Measurements from ENCODE around the gene NUDCD2.
A peak's percentile ranks its signal among the peaks of the same experiment; 100 is the strongest.

Gene NUDCD2

GRCh38 chr5:163459819-163460561 is at the start of gene NUDCD2:
TSS of gene NUDCD2 (minus strand) at chr5:163460102. CDS start at chr5:163460050, 52 bp downstream.
- peak; percentile 97 for DNase-seq (ENCODE audit: low read depth)
- TF ChIP-seq CTCF (conservative IDR thresholded peaks at IDR 0.05; ENCODE audit: low read depth, low read length), result peak; percentile 19
- H3K4me3 ChIP-seq (ENCODE audit: low read length), result peak within 1 kb of the TSS; percentile 72

- peak; percentile 59 for DNase-seq (ENCODE audit: low read depth)
- no peak for TF ChIP-seq CTCF (conservative IDR thresholded peaks at IDR 0.05; ENCODE audit: low read depth, low read length)
- peak overlapping the region; percentile 17 for H3K4me3 ChIP-seq (ENCODE audit: low read length)
Observed at GRCh38 chr5:163509291-163509951, 49.5 kb upstream of the NUDCD2 start.

- no peak for TF ChIP-seq CTCF (conservative IDR thresholded peaks at IDR 0.05; ENCODE audit: low read depth, low read length)
- H3K4me3 ChIP-seq (ENCODE audit: low read length), result peak overlapping the region; percentile 17
- DNase-seq (ENCODE audit: low read depth), result no peak
Observed at GRCh38 chr5:163508753-163509152, 48.9 kb upstream of the NUDCD2 start.

GRCh38 chr5:163506726-163507125 is 46.8 kb upstream of the NUDCD2 start:
- TF ChIP-seq CTCF (conservative IDR thresholded peaks at IDR 0.05; ENCODE audit: low read depth, low read length), result no peak
- DNase-seq (ENCODE audit: low read depth), result no peak
- peak overlapping the region; percentile 93 for H3K4me3 ChIP-seq (ENCODE audit: low read length)

- no peak for DNase-seq (ENCODE audit: low read depth)
- H3K4me3 ChIP-seq (ENCODE audit: low read length), result peak overlapping the region; percentile 93
- no peak for TF ChIP-seq CTCF (conservative IDR thresholded peaks at IDR 0.05; ENCODE audit: low read depth, low read length)
Observed at GRCh38 chr5:163506095-163506457, 46.2 kb upstream of the NUDCD2 start.

- peak; percentile 45 for TF ChIP-seq CTCF (conservative IDR thresholded peaks at IDR 0.05; ENCODE audit: low read depth, low read length)
- peak; percentile 84 for DNase-seq (ENCODE audit: low read depth)
Observed at GRCh38 chr5:163505368-163506094, 45.6 kb upstream of the NUDCD2 start, which contains the start of gene MAT2B. TSS of gene MAT2B (plus strand) at chr5:163505619. CDS start at chr5:163505687, 68 bp downstream.

More at GRCh38 chr5:163505368-163506094, 45.6 kb upstream of the NUDCD2 start, which contains the start of gene MAT2B:
- peak within 1 kb of the TSS; percentile 93 for H3K4me3 ChIP-seq (ENCODE audit: low read length)
